Hematopoietic multipotent progenitor cell treated with erythropoietin and hydrocortisone succinate and interleukin-3 and kit ligand, for 6 days (in vitro differentiated cells): ENCODE measurements around the gene DPEP2NB.
A peak's percentile ranks its signal among the peaks of the same experiment; 100 is the strongest.
"Not testable (repeated sequence)": the region's sequence is repeated elsewhere in the genome, so short reads cannot be mapped to it uniquely, and the experiment has no call there.

Experiments
- DNase-seq: peaks from one replicate; pipeline ENCODE4 v3.0.0-alpha.2; 2015

The DPEP2NB gene

GRCh38 chr16:68015681-68016080, at the start of gene DPEP2NB:
TSS of gene DPEP2NB (minus strand) at chr16:68015911. CDS start at chr16:68015770, 141 bp downstream.
- DNase-seq, result no peak

- DNase-seq, result peak; percentile 90
These were observed 49.2 kb upstream of the DPEP2NB start for GRCh38 chr16:68064791-68065365.

GRCh38 chr16:68062910-68063393, 47.2 kb upstream of the DPEP2NB start:
- no peak for DNase-seq

GRCh38 chr16:68061396-68061795, 45.7 kb upstream of the DPEP2NB start:
- no peak for DNase-seq

- DNase-seq, result no peak
These were observed 44.1 kb upstream of the DPEP2NB start for GRCh38 chr16:68059804-68060203.

GRCh38 chr16:68055395-68055794, 39.7 kb upstream of the DPEP2NB start:
- DNase-seq, result no peak

- no peak for DNase-seq
These were observed 33.7 kb upstream of the DPEP2NB start for GRCh38 chr16:68049449-68049848.

- DNase-seq, result no peak
These were observed 32.3 kb upstream of the DPEP2NB start for GRCh38 chr16:68047987-68048386.

GRCh38 chr16:68046106-68046505, 30.4 kb upstream of the DPEP2NB start:
- DNase-seq, result no peak

GRCh38 chr16:68041783-68042182, 26.1 kb upstream of the DPEP2NB start:
- DNase-seq, result no peak

GRCh38 chr16:68040506-68041288, 25.0 kb upstream of the DPEP2NB start:
- peak; percentile 92 for DNase-seq

- no peak for DNase-seq
These were observed 22.3 kb upstream of the DPEP2NB start for GRCh38 chr16:68037841-68038597.

- no peak for DNase-seq
These were observed 19.5 kb upstream of the DPEP2NB start for GRCh38 chr16:68035227-68035626.

- DNase-seq, result no peak
These were observed 17.4 kb upstream of the DPEP2NB start for GRCh38 chr16:68033101-68033500.

GRCh38 chr16:68031951-68032350, 16.2 kb upstream of the DPEP2NB start:
- DNase-seq, result peak; percentile 70

GRCh38 chr16:68030108-68030507, 14.4 kb upstream of the DPEP2NB start:
- not testable (repeated sequence) for DNase-seq

- no peak for DNase-seq
These were observed 13.3 kb upstream of the DPEP2NB start for GRCh38 chr16:68028996-68029395.

- DNase-seq, result peak; percentile 92
These were observed 7.2 kb upstream of the DPEP2NB start, which contains the start of the genes DDX28 and DUS2 for GRCh38 chr16:68022728-68023537. TSS of gene DDX28 (minus strand) at chr16:68023232. CDS start at chr16:68023202, 30 bp downstream. TSS of gene DUS2 (plus strand) at chr16:68023284. CDS start at chr16:68038024, 14,740 bp downstream.

- DNase-seq, result no peak
These were observed 6.6 kb upstream of the DPEP2NB start for GRCh38 chr16:68022278-68022727.

GRCh38 chr16:68021490-68021889, 5.8 kb upstream of the DPEP2NB start:
- DNase-seq, result no peak

- DNase-seq, result no peak
These were observed 3.5 kb upstream of the DPEP2NB start for GRCh38 chr16:68019167-68019680.

- peak; percentile 54 for DNase-seq
These were observed 2.3 kb downstream of the DPEP2NB start for GRCh38 chr16:68013440-68013839.
